ENCODE results near the gene DIP2B. TPM values are rescaled to one million over a fixed set of nuclear protein-coding genes. Genes with fewer than 3 reads are reported as not detected.

Gene DIP2B
- total RNA-seq, 1 donor from 2014 or later = 39.3 TPM

- H3K36me3 ChIP-seq (ENCODE audit: control insufficient read depth, insufficient read depth, low read length) = no peaks in the 10 kb centered on the region
- H3K4me3 ChIP-seq (ENCODE audit: low read depth, low read length) = no peak overlapping the region
Measured at GRCh38 chr12:50772470-50772869, 267.7 kb downstream of the DIP2B start.

GRCh38 chr12:50772877-50773276 lies 268.1 kb downstream of the DIP2B start:
- DNase-seq (ENCODE audit: low read depth) = no peak
- no peak overlapping the region for H3K4me3 ChIP-seq (ENCODE audit: low read depth, low read length)
- TF ChIP-seq CTCF (IDR thresholded peaks at IDR 0.05; ENCODE audit: insufficient read depth, low read length, poor library complexity, severe bottlenecking) = no peak
- no peaks in the 10 kb centered on the region for H3K36me3 ChIP-seq (ENCODE audit: control insufficient read depth, insufficient read depth, low read length)
- H3K27me3 ChIP-seq (ENCODE audit: control insufficient read depth, insufficient read depth, low read length) = no peaks in the 10 kb centered on the region

More at GRCh38 chr12:50772470-50772869, 267.7 kb downstream of the DIP2B start:
- TF ChIP-seq CTCF (IDR thresholded peaks at IDR 0.05; ENCODE audit: insufficient read depth, low read length, poor library complexity, severe bottlenecking) = no peak
- no peaks in the 10 kb centered on the region for H3K27me3 ChIP-seq (ENCODE audit: control insufficient read depth, insufficient read depth, low read length)
- DNase-seq (ENCODE audit: low read depth) = no peak

GRCh38 chr12:50775251-50775650 lies 270.5 kb downstream of the DIP2B start:
- H3K36me3 ChIP-seq (ENCODE audit: control insufficient read depth, insufficient read depth, low read length) = no peaks in the 10 kb centered on the region
- H3K27me3 ChIP-seq (ENCODE audit: control insufficient read depth, insufficient read depth, low read length) = no peaks in the 10 kb centered on the region
- no peak for TF ChIP-seq CTCF (IDR thresholded peaks at IDR 0.05; ENCODE audit: insufficient read depth, low read length, poor library complexity, severe bottlenecking)
- no peak for DNase-seq (ENCODE audit: low read depth)
- no peak overlapping the region for H3K4me3 ChIP-seq (ENCODE audit: low read depth, low read length)

GRCh38 chr12:50776749-50777728 lies 272.3 kb downstream of the DIP2B start:
- no peak for DNase-seq (ENCODE audit: low read depth)
- Histone ChIP-seq H3K27me3 (ENCODE audit: control insufficient read depth, insufficient read depth, low read length) (no peaks in the 10 kb centered on the region), H3K4me3 (ENCODE audit: low read depth, low read length) (no peak overlapping the region), H3K36me3 (ENCODE audit: control insufficient read depth, insufficient read depth, low read length) (no peaks in the 10 kb centered on the region)
- TF ChIP-seq CTCF (IDR thresholded peaks at IDR 0.05; ENCODE audit: insufficient read depth, low read length, poor library complexity, severe bottlenecking) = no peak

DNA sequence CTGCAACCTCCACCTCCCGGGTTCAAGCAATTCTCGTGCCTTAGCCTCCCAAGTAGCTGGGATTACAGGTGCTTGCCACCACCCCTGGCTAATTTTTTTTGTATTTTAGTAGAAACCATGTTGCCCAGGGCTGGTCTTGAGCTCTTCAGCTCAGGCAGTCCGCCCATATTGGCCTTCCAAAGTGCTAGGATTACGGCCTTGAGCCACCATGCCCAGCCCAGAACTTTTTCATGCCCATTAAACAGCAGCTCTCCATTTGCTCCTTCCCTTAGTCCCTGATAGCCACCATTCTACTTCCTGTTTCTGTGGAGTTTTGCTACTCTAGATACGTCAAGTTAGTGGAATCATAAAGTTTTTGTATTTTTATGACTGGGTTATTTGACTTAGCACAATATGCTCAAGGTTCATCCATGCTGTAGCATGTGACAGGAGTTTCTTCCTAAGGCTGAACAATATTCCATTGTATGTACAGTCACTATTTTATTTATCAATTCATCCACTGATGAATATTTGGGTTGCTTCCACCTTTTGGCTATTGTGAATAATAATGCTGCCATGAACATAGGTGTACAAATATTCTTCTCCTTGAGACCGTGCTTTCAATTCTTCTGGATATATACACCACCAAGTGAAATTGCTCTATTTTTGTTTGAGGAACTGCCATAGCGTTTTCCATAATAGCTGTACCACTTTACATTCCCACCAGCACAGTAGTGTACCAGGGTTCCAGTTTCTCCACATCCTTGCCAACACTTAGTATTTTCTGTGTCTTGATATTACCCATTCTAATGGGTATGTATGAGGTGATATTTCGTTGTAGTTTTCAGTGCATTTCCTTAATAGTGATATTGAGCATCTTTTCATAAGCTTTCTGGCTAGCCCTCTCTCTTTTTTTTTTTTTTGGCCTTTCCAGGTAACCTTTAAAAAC lies 274.1 kb downstream of the DIP2B start:
- DNase-seq (ENCODE audit: low read depth) = no peak
- no peak for TF ChIP-seq CTCF (IDR thresholded peaks at IDR 0.05; ENCODE audit: insufficient read depth, low read length, poor library complexity, severe bottlenecking)

More for the DNA sequence above, 274.1 kb downstream of the DIP2B start:
- Histone ChIP-seq H3K36me3 (ENCODE audit: control insufficient read depth, insufficient read depth, low read length) (no peaks in the 10 kb centered on the region), H3K4me3 (ENCODE audit: low read depth, low read length) (no peak overlapping the region), H3K27me3 (ENCODE audit: control insufficient read depth, insufficient read depth, low read length) (no peaks in the 10 kb centered on the region)

Data from kidney epithelial cell (primary cell).